AG09309 (cell line): ENCODE data around the gene MT3.
"Not testable (repeated sequence)": the region's sequence is repeated elsewhere in the genome, so short reads cannot be mapped to it uniquely, and the experiment has no call there.

Experiments
- DNase-seq: peaks from one replicate; pipeline ENCODE4 v3.0.0-alpha.2; 2010; ENCODE audit warnings: low read depth
- H3K4me3 ChIP-seq: 2 replicates; pipeline ENCODE4 v1.5.1; 2011; ENCODE audit warnings: mild to moderate bottlenecking, low read depth, low read length, moderate library complexity; ENCODE audit not compliant: control insufficient read depth
- CTCF ChIP-seq: IDR thresholded peaks from 2 replicates; pipeline ENCODE4 v1.5.1; 2011; ENCODE audit warnings: mild to moderate bottlenecking, low read depth, low read length, inconsistent platforms; ENCODE audit not compliant: insufficient read depth, control insufficient read depth; ENCODE audit errors: missing control alignments

Gene MT3

GRCh38 chr16:56614549-56614991 is 25.2 kb downstream of the MT3 start:
- H3K4me3 ChIP-seq: no peak overlapping the region
- DNase-seq: no peak
- no peak for TF ChIP-seq CTCF

GRCh38 chr16:56615353-56615752 is 26.0 kb downstream of the MT3 start:
- no peak for DNase-seq

GRCh38 chr16:56616608-56617211 is 27.4 kb downstream of the MT3 start:
- TF ChIP-seq CTCF: no peak
- no peak for DNase-seq

More at GRCh38 chr16:56615353-56615752, 26.0 kb downstream of the MT3 start:
- TF ChIP-seq CTCF: no peak
- no peak overlapping the region for H3K4me3 ChIP-seq

GRCh38 chr16:56617212-56618085 is 28.1 kb downstream of the MT3 start:
- no peak for TF ChIP-seq CTCF
- no peak for DNase-seq
- H3K4me3 ChIP-seq: peak overlapping the region; percentile 16

More at GRCh38 chr16:56616608-56617211, 27.4 kb downstream of the MT3 start:
- H3K4me3 ChIP-seq: peak overlapping the region; percentile 16

GRCh38 chr16:56618138-56618537 is 28.8 kb downstream of the MT3 start:
- DNase-seq: no peak
- TF ChIP-seq CTCF: no peak
- H3K4me3 ChIP-seq: no peak overlapping the region

- TF ChIP-seq CTCF: no peak
- no peak for DNase-seq
- H3K4me3 ChIP-seq: no peak overlapping the region
Measured at GRCh38 chr16:56620339-56620897, 31.1 kb downstream of the MT3 start.

GRCh38 chr16:56621665-56622445 is 32.5 kb downstream of the MT3 start:
- H3K4me3 ChIP-seq: not testable (repeated sequence)

GRCh38 chr16:56623184-56623583 is 33.9 kb downstream of the MT3 start:
- not testable (repeated sequence) for H3K4me3 ChIP-seq, DNase-seq

More at GRCh38 chr16:56621665-56622445, 32.5 kb downstream of the MT3 start:
- not testable (repeated sequence) for DNase-seq
